Activated naive CD8-positive, alpha-beta T cell treated with anti-CD3 and anti-CD28 coated beads, Interleukin-2, amount 50 U/mL, for 16 hours (primary cell): ENCODE results near the gene TLNRD1.

Experiments
- DNase-seq: peaks from one replicate; pipeline ENCODE4 v3.0.0-alpha.2; 2020; ENCODE audit warnings: low read depth, low spot score

TLNRD1 gene

DNA sequence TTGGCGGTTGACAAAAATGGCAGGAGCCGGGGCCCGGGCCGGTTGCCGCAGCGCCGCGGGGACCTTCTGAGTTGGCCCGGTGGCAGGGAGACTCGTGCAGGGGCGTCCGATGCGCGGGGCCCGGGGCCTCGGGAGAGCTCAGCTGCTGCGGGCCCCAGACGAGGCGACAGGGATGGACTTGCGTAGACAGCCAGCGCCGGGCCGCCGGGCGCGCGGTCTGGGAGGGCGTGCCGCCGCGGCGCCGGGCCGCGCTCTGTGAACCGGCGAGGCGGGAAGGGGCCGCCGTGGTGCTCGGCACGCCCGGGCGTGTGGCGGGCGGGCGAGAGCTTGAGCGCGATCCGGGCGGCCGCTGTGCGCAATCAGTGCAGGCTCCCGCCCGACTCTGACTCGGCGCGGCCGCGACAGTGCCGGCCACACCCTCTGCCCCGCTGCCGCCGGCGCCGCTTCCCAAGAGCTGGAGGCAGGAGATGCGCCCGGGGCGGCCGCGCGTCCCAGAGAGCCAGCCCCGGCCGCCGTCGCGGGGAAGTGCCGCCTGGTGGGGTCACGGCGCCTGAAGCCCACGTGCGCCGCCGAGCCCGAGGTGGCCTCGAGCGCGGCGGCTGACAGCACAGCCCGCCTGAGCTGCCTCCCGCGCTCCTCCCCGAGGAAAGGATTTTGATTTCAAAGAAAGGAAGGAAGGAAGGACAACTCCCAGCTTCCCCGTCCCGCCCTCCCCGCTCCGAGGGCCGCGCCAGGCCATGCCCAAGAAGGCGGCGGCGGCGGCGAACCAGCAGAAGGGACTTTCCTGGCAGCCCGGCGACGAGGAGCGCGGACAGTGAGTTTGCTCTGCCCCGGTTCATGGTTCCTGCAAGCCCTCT is 657 bp downstream of the TLNRD1 start:
- DNase-seq = no peak

GRCh38 chr15:81002009-81002330 is 1.2 kb downstream of the TLNRD1 start:
- no peak for DNase-seq

DNA sequence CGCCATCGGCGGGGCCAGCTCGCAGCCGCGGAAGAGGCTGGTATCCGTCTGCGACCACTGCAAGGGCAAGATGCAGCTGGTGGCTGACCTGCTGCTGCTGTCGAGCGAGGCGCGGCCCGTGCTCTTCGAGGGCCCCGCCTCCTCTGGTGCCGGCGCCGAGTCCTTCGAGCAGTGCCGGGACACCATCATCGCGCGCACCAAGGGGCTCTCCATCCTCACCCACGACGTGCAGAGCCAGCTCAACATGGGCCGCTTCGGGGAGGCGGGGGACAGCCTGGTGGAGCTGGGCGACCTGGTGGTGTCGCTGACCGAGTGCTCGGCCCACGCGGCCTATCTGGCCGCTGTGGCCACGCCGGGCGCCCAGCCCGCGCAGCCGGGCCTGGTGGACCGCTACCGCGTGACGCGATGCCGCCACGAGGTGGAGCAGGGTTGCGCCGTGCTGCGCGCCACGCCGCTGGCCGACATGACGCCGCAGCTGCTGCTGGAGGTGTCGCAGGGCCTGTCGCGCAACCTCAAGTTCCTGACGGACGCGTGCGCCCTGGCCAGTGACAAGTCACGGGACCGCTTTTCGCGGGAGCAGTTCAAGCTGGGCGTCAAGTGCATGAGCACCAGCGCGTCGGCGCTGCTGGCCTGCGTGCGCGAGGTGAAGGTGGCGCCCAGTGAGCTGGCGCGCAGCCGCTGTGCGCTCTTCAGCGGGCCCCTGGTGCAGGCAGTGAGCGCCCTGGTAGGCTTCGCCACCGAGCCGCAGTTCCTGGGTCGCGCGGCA is 1.8 kb downstream of the TLNRD1 start:
- DNase-seq = no peak

- DNase-seq = no peak
These were observed 2.3 kb downstream of the TLNRD1 start for GRCh38 chr15:81003097-81003350.

DNA sequence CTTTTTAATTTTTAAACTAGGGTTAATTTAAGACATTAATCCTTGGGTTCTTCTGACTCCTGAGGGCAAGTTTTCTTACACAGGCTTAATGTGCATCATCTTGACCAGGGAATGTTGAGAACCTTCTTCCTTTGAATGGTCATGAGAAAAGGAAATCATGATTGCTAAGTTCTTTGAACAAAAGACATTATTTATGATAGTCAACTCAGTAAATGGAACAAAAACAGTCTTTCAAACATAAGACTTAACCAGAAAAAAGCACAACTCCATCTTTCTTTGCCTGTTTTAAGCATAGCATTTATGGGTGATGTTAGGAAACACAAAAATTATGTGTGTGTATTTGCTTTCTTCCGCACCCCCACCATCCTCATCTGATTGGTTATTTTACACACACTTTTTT is 5.4 kb downstream of the TLNRD1 start:
- no peak for DNase-seq

DNA sequence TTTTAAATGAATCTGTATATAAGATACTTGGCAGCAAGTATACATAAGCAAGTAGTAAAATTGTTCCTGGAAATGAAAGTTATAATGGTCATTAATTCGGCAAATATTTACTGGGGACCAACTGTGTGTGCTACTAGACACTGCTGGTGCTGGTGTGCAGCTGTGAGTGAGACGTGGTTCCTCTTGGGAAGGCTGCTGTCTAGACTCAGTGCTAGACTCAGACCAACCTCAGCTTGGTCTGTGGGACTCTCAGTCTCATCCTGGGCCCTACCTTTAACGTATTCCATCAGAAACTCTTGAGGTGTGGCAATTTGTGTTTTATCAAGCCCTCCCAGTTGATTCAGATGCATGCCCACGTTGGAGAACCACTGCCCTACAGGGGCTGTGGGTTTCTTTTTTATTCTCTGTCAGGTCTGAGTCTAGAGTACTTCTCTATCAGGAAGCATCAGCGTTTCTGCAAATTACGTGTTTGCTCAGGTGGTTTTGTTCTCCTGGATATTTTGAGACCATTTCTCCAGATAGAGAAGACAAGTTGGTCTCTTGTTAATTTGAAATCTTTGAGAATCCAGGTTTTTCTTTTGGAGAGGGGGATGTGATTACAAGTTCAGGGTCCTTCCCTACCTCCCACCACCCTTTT is 6.8 kb downstream of the TLNRD1 start:
- no peak for DNase-seq

DNA sequence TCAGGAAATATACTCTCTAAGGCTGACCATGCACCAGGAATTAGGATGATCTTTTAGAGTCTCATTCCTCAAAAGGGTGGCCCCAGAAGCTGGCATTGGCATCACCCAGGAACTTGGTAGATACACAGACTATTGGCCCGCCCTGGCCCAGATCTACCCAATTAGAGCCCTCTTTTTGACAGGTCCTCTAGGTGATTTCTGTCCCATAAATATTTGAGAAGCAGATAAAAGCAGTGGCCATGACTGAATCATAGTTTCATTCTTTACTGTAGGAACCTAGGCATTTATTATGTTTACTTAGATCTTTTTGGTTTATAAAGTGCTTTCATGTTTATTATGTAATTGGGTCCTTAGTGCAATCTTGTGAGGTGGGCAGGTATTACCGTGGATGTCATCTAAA is 7.6 kb downstream of the TLNRD1 start:
- no peak for DNase-seq

DNA sequence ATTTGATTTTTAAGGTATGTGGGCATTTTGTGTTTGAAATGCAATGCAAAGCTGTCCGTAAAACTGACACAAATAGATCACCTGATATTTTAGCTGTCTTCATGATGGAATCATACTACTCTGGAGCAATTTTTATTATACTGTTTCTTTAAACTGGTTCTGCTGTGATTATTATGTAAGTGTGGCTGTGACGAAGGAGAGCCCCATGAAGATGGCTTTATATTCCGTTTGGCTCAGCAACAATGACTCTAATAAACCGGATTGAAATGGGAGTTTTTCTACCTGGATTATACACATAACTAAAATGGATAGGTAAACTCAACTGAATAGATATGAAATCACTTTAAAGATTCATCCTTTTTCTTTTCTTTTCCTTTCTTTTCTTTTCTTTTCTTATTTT is 9.4 kb downstream of the TLNRD1 start:
- no peak for DNase-seq

- DNase-seq = no peak
These were observed 10.9 kb downstream of the TLNRD1 start for GRCh38 chr15:81011593-81011992.

DNA sequence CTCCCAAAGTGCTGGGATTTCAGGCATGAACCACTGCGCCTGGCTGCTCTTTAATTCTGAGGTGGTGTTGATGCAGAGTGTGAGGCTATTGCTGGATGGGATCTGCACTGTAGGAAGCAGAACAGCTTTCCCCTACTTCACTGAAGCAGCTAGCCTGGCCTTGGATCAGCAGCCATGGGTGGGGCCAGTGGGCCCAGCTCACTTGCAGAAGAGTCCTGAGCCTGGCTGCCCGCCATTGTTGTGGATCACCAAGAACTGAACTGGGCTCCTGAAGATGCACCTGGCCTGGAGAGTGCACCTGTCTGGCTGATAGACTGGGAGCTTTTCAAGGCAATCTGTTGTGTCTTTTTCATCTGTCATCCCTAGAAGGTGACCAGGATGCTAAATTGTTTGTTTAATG is 11.9 kb downstream of the TLNRD1 start:
- no peak for DNase-seq

GRCh38 chr15:81013396-81013929 is 12.7 kb downstream of the TLNRD1 start:
- no peak for DNase-seq

DNA sequence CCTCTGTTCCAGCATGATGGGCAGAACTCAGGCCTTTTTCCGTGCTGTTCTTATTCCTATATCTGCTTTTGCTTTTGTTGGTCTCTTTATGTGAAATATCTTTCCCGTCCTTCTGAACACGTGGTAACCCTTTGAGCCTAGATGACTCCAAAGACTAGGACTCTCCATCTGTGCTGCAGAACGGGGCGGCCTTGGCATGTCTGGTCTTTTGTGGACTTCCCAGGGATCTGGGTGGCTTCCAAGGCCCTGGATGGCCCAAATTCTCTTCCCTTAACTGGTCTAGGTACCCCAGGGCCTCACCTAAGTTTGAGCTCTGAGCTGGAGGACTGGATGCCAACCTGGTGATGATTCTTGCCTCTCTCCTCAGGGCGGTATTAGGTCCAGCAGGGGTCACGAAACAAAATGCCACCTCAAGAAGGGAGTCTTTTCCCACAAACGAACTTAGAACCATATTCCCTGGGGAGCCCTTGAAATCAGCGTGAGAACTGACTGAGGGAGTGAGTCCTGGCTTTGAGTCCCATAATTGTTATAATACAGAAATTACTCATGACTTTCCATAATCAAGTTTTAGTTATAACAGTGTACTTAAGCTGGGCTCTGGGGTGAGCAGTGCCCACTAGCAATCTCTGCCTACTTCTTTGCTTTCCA is 13.8 kb downstream of the TLNRD1 start:
- DNase-seq = no peak

GRCh38 chr15:81015621-81016488 is 15.1 kb downstream of the TLNRD1 start:
- DNase-seq = no peak

DNA sequence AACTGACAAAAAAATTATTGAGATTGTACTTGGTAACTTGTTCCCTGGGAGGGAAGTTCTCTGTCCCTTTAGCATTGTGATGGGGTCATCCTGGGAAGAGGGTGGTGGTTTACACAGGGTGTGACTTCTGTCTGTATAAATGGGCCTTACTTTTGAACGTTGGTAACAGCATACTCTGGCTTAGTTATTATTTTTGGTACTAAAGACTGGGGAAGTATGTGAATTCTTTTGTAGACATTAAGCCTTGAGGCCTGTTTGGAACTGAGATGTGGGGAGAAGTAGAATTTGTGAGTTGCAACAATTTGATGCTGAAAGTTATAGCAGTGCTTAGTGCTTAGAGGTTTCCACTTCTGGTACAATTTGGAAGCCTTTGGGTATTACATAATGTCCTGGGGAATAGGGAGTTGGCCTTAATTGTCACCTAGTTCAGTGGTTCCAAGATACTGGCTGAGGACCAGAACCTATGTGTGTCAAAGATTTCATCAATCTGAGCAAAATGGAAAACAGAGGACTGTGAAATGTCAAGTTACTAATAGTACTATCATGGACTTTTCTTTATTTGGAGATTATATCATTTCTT is 15.9 kb downstream of the TLNRD1 start:
- no peak for DNase-seq

GRCh38 chr15:81018197-81018596 is 17.5 kb downstream of the TLNRD1 start:
- no peak for DNase-seq

GRCh38 chr15:81021321-81021720 is 20.6 kb downstream of the TLNRD1 start:
- no peak for DNase-seq

DNA sequence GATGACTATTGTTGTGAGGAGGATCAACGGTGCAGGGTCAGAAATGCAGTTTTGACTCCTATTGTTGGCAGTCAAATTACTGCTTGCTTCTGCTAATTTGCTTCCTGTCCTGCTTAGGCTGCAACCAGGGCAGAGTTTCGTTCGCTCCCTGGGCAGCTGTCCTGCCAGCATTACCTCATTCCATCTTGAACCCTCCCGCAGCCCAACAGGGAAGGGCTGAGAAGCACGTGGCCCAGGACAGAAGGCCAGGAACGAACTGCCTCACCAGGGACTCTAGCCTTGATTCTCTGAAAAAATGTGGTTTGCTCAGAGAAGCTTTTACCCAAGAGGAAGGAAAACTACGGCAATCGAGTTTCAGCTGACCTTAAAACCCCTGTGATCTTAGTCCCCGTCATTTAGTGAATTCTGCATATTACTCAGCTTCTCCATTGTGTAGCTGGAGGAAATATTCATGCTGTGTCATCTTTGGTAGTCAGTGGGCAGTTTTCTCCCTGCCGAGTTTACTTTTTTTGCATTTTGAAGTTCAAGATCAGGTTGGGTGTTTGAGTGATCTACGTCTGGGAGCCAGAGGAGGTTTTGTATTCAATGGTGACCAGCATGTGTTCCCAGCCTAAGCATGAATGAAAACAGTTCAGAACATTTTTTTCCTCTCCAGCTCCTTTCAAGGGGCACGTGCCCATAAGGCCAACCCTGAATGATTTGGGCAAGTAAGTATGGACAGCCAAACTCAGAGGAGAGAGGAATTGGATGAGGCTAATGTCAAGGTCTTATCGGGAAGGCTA is 23.0 kb downstream of the TLNRD1 start:
- no peak for DNase-seq

DNA sequence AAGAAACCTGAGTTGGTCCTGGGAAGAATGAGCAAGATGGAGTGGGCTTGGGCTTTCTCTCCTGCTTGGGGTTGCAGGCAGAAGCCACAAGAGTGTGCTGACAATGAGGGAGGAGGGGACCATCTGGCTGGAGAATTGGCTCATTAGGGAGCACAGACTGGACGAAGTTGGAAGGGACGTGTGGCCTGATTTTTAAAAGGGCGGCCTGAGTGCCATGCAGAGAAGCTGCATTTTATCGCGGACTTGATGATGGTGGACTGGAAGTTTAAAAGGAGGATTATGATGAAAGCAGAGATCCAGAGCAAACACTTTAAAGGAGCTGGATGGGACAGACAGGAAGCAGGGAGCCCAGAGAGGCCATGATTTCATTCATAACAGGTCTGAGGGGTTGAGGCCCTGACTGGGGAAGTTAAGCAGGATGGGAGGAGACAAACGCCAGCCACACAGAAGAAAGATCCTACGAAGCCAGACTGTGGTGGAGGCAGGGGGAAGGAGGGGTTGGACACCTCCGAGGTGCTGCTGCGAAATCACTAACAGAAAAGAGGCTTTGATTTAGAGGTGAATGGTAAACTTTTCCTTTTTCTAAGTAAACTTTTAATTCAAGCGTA is 23.6 kb downstream of the TLNRD1 start:
- no peak for DNase-seq

- no peak for DNase-seq
These were observed 24.2 kb downstream of the TLNRD1 start for GRCh38 chr15:81024936-81025335.
